OCI-LY7 (cell line): Measurements from ENCODE around the gene ROBO2.

Experiments used
- CTCF ChIP-seq: fragments of 200-600 bp; sonication (generic); conservative IDR thresholded peaks from 2 replicates; pipeline ENCODE4 v1.5.1; 2014; ENCODE audit warnings: mild to moderate bottlenecking, antibody characterized with exemption, low read length, moderate library complexity, mixed read lengths
- EZH2phosphoT487 ChIP-seq: fragments of 200-600 bp; sonication (generic); IDR thresholded peaks from 2 replicates; pipeline ENCODE4 v1.6.1; 2018; ENCODE audit warnings: low read depth, borderline replicate concordance, mild to moderate bottlenecking, mixed run types, antibody characterized with exemption, low read length, moderate library complexity, mixed read lengths

GRCh38 chr3:77203851-77204250 lies 164.0 kb downstream of the ROBO2 start:
- no peak for TF ChIP-seq CTCF
- no peak for TF ChIP-seq EZH2phosphoT487
